Measurements from ENCODE around the gene MED13L.

GRCh38 chr12:116267948-116268347, 9.5 kb downstream of the MED13L start:
- TF ChIP-seq, protein P1, sequence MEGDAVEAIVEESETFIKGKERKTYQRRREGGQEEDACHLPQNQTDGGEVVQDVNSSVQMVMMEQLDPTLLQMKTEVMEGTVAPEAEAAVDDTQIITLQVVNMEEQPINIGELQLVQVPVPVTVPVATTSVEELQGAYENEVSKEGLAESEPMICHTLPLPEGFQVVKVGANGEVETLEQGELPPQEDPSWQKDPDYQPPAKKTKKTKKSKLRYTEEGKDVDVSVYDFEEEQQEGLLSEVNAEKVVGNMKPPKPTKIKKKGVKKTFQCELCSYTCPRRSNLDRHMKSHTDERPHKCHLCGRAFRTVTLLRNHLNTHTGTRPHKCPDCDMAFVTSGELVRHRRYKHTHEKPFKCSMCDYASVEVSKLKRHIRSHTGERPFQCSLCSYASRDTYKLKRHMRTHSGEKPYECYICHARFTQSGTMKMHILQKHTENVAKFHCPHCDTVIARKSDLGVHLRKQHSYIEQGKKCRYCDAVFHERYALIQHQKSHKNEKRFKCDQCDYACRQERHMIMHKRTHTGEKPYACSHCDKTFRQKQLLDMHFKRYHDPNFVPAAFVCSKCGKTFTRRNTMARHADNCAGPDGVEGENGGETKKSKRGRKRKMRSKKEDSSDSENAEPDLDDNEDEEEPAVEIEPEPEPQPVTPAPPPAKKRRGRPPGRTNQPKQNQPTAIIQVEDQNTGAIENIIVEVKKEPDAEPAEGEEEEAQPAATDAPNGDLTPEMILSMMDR (conservative IDR thresholded peaks at IDR 0.05; ENCODE audit: low read depth, low read length) = no peak
- TF ChIP-seq POLR2A (IDR thresholded peaks at IDR 0.05; ENCODE audit: low read depth, low read length) (no peak), MAFK (IDR thresholded peaks at IDR 0.05; ENCODE audit: low read depth, low read length) (no peak), RCOR1 (IDR thresholded peaks at IDR 0.05; ENCODE audit: insufficient replicate concordance, low read length) (no peak), RFX5 (IDR thresholded peaks at IDR 0.05; ENCODE audit: low read depth, low read length) (no peak), MAZ (IDR thresholded peaks at IDR 0.05; ENCODE audit: borderline replicate concordance, low read depth, low read length) (no peak), BHLHE40 (IDR thresholded peaks at IDR 0.05; ENCODE audit: low read depth, low read length) (no peak), ELK1 (IDR thresholded peaks at IDR 0.05; ENCODE audit: borderline replicate concordance, low read depth, low read length) (no peak), MXI1 (IDR thresholded peaks at IDR 0.05; ENCODE audit: borderline replicate concordance, low read depth, low read length) (no peak), NFE2L2 (IDR thresholded peaks at IDR 0.05; ENCODE audit: low read depth, low read length) (no peak), FOS (IDR thresholded peaks at IDR 0.05; ENCODE audit: low read depth, low read length) (no peak)
